SK-N-SH treated with all-trans-retinoic acid at 6 μM for 48 hours (cell line): ENCODE results near the gene STPG2.

Source experiments
- BACH2 ChIP-seq: fragments of 250-450 bp; sonication (Bioruptor Pico); IDR thresholded peaks from 2 replicates; pipeline ENCODE4 v1.9.0; 2021; ENCODE audit warnings: mild to moderate bottlenecking, borderline replicate concordance
- CREB5 ChIP-seq: fragments of 250-450 bp; sonication (Bioruptor Pico); IDR thresholded peaks from 2 replicates; pipeline ENCODE4 v1.5.1; 2020; ENCODE audit warnings: low read depth, mild to moderate bottlenecking, moderate library complexity
- ESRRG ChIP-seq: fragments of 250-450 bp; sonication (Bioruptor Pico); IDR thresholded peaks from 2 replicates; pipeline ENCODE4 v1.6.1; 2021; ENCODE audit warnings: mild to moderate bottlenecking
- OSR1 ChIP-seq: fragments of 250-450 bp; sonication (Bioruptor Pico); IDR thresholded peaks from 2 replicates; pipeline ENCODE4 v1.8.0; 2022; ENCODE audit warnings: moderate library complexity, mild to moderate bottlenecking, inconsistent platforms
- PATZ1 ChIP-seq: fragments of 250-450 bp; sonication (Bioruptor Pico); IDR thresholded peaks from 2 replicates; pipeline ENCODE4 v1.8.0; 2020; ENCODE audit warnings: mild to moderate bottlenecking, moderate library complexity, borderline replicate concordance
- POU6F1 ChIP-seq: fragments of 250-450 bp; sonication (Bioruptor Pico); IDR thresholded peaks from 2 replicates; pipeline ENCODE4 v1.8.0; 2021; ENCODE audit warnings: low read depth, mild to moderate bottlenecking, moderate library complexity, borderline replicate concordance
- RARB ChIP-seq: fragments of 250-450 bp; sonication (Bioruptor Pico); IDR thresholded peaks from 2 replicates; pipeline ENCODE4 v1.8.0; 2021; ENCODE audit warnings: mild to moderate bottlenecking, moderate library complexity
- TOX ChIP-seq: fragments of 250-450 bp; sonication (Bioruptor Pico); IDR thresholded peaks from 2 replicates; pipeline ENCODE4 v1.8.0; 2021; ENCODE audit warnings: mild to moderate bottlenecking, moderate library complexity, borderline replicate concordance
- ZFP3 ChIP-seq: fragments of 250-450 bp; sonication (Bioruptor Pico); IDR thresholded peaks from 2 replicates; pipeline ENCODE4 v1.5.0; 2020; ENCODE audit warnings: mild to moderate bottlenecking, moderate library complexity
- ZFP30 ChIP-seq: fragments of 450-650 bp; formaldehyde crosslinking; IDR thresholded peaks from 2 replicates; pipeline ENCODE4 v1.5.0; 2022; ENCODE audit warnings: mild to moderate bottlenecking, moderate library complexity
- TF ChIP-seq, protein P1 (sequence below): fragments of 250-450 bp; sonication (Bioruptor Pico); IDR thresholded peaks from 2 replicates; pipeline ENCODE4 v1.5.0; 2020; ENCODE audit warnings: mild to moderate bottlenecking, moderate library complexity

- TF ChIP-seq POU6F1 (CRISPR knock-in tag) = no peak
- no peak for TF ChIP-seq CREB5
- no peak for TF ChIP-seq BACH2 (CRISPR knock-in tag)
- TF ChIP-seq RARB (CRISPR knock-in tag) = no peak
- no peak for TF ChIP-seq ZFP30 (CRISPR knock-in tag)
- TF ChIP-seq PATZ1 = no peak
- no peak for TF ChIP-seq ZFP3 (CRISPR knock-in tag)
- TF ChIP-seq TOX = no peak
- TF ChIP-seq, protein P1, sequence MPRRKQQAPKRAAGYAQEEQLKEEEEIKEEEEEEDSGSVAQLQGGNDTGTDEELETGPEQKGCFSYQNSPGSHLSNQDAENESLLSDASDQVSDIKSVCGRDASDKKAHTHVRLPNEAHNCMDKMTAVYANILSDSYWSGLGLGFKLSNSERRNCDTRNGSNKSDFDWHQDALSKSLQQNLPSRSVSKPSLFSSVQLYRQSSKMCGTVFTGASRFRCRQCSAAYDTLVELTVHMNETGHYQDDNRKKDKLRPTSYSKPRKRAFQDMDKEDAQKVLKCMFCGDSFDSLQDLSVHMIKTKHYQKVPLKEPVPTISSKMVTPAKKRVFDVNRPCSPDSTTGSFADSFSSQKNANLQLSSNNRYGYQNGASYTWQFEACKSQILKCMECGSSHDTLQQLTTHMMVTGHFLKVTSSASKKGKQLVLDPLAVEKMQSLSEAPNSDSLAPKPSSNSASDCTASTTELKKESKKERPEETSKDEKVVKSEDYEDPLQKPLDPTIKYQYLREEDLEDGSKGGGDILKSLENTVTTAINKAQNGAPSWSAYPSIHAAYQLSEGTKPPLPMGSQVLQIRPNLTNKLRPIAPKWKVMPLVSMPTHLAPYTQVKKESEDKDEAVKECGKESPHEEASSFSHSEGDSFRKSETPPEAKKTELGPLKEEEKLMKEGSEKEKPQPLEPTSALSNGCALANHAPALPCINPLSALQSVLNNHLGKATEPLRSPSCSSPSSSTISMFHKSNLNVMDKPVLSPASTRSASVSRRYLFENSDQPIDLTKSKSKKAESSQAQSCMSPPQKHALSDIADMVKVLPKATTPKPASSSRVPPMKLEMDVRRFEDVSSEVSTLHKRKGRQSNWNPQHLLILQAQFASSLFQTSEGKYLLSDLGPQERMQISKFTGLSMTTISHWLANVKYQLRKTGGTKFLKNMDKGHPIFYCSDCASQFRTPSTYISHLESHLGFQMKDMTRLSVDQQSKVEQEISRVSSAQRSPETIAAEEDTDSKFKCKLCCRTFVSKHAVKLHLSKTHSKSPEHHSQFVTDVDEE (CRISPR knock-in tag) = no peak
- TF ChIP-seq OSR1 = no peak
- TF ChIP-seq ESRRG (CRISPR knock-in tag) = no peak
Measured at GRCh38 chr4:97942137-97942536, 201.1 kb downstream of the STPG2 start.
